Natural killer cell (primary cell): ENCODE results near the gene VWF. TPM values are rescaled to one million over a fixed set of nuclear protein-coding genes. Genes with fewer than 3 reads are reported as not detected.
"Not testable (repeated sequence)": the region's sequence is repeated elsewhere in the genome, so short reads cannot be mapped to it uniquely, and the experiment has no call there.

Experiments used
- ATAC-seq, 3 donors: fragments of 150-1000 bp in 2 of 3; fragments of 200-7000 bp in 1 of 3; cut with Tn5 transposase; 1 replicate in 1 of 3; 2 replicates in 2 of 3; pipeline ENCODE4 v1.10.0; 2021; ENCODE audit warnings: mild to moderate bottlenecking in 2 of 3, moderate library complexity in 2 of 3
- DNase-seq, 2 donors: peaks; one replicate each; pipeline versions ENCODE4 v3.0.0 to v3.0.0-alpha.2; 2013 to 2021; ENCODE audit warnings: mixed read lengths in 1 of 2
- H3K27ac ChIP-seq: one replicate; pipeline ENCODE4 v1.5.1; 2013; ENCODE audit warnings: mild to moderate bottlenecking, low read length
- H3K27me3 ChIP-seq: one replicate; pipeline ENCODE4 v1.6.1; 2013; ENCODE audit warnings: low read length; ENCODE audit not compliant: control insufficient read depth, insufficient read depth
- H3K36me3 ChIP-seq: one replicate; pipeline ENCODE4 v1.6.1; 2013; ENCODE audit warnings: low read length; ENCODE audit not compliant: control insufficient read depth, insufficient read depth
- H3K4me1 ChIP-seq: one replicate; pipeline ENCODE4 v1.6.1; 2013; ENCODE audit warnings: low read length; ENCODE audit not compliant: control insufficient read depth, insufficient read depth
- H3K4me3 ChIP-seq: one replicate; pipeline ENCODE4 v1.5.1; 2013; ENCODE audit warnings: low read length
- H3K9me3 ChIP-seq: one replicate; pipeline ENCODE4 v1.6.1; 2013; ENCODE audit warnings: low read length; ENCODE audit not compliant: control insufficient read depth, insufficient read depth
- H3K27ac Mint-ChIP-seq, 2 donors: one replicate each; pipeline ENCODE4 v1.8.0; 2022; ENCODE audit warnings: mild to moderate bottlenecking in 2 of 2, mixed read lengths in 2 of 2, moderate library complexity in 1 of 2
- H3K27me3 Mint-ChIP-seq, 2 donors: one replicate each; pipeline ENCODE4 v1.8.0; 2022; ENCODE audit warnings: low read depth in 2 of 2, mixed read lengths in 2 of 2
- H3K36me3 Mint-ChIP-seq: one replicate; pipeline ENCODE4 v1.8.0; 2022; ENCODE audit warnings: mixed read lengths
- H3K4me1 Mint-ChIP-seq, 2 donors: one replicate each; pipeline ENCODE4 v1.8.0; 2022; ENCODE audit warnings: mixed read lengths in 2 of 2
- H3K4me3 Mint-ChIP-seq: one replicate; pipeline ENCODE4 v1.8.0; 2022; ENCODE audit warnings: mild to moderate bottlenecking, moderate library complexity, mixed read lengths
- H3K9me3 Mint-ChIP-seq, 2 donors: one replicate each; pipeline ENCODE4 v1.8.0; 2022; ENCODE audit warnings: mixed read lengths in 2 of 2
- CTCF ChIP-seq: fragments of 200-600 bp; IDR thresholded peaks from one replicate; pipeline ENCODE4 v1.8.0; 2022; ENCODE audit warnings: antibody characterized with exemption
- WGBS: methylation state at CpG from one replicate; pipeline ENCODE4 v1.1.7; 2013; ENCODE audit warnings: missing lambda C conversion rate; ENCODE audit not compliant: insufficient coverage; 5-methylcytosine and 5-hydroxymethylcytosine counted together
- intact Hi-C: fragments of 100-400 bp; cut with micrococcal nuclease; formaldehyde crosslinking; loops from one replicate; pipeline ENCODE4 v1.14.2; 2022
- total RNA-seq, 4 donors: library from RNA; stranded (reverse); fragments of 120-200 nt in 1 of 4; gene quantifications; one replicate each; pipeline versions ENCODE4 v1.2.3 to v1.2.4, GENCODE V29; 2013 to 2022

VWF gene
- total RNA-seq, 3 donors from 2014 or later (not counting 1 experiment from before 2014, with no cell fraction given) = 0.14 to 0.95 (median 0.71) TPM

GRCh38 chr12:6165395-6165794 lies 40.9 kb upstream of the VWF start:
- 93% methylated on average over 2 of the region's 2 CpGs for WGBS
- H3K36me3 ChIP-seq = no peaks in the 10 kb centered on the region
- Mint-ChIP-seq H3K27ac (no peak overlapping the region), H3K27me3 (peaks cover 3 to 6% of the 10 kb centered on the region in 2 donors), H3K9me3 (no peaks in the 10 kb centered on the region), H3K4me3 (no peak overlapping the region), H3K36me3 (no peaks in the 10 kb centered on the region), H3K4me1 (peaks cover 10 to 19% of the 10 kb centered on the region in 2 donors)
- peaks cover 23% of the 10 kb centered on the region for H3K4me1 ChIP-seq
- DNase-seq (no peak), ATAC-seq (no peak)
- no peak for TF ChIP-seq CTCF
- H3K27me3 ChIP-seq = no peaks in the 10 kb centered on the region
- H3K4me3 ChIP-seq = no peak overlapping the region
- no peak overlapping the region for H3K27ac ChIP-seq
- no peaks in the 10 kb centered on the region for H3K9me3 ChIP-seq
- intact Hi-C loops = loop anchor here (10.0 kb wide), 1 partner anchor 91 kb away; no protein-coding TSS in a partner anchor

- Histone ChIP-seq H3K4me3 (no peak overlapping the region), H3K4me1 (peaks cover 18% of the 10 kb centered on the region), H3K36me3 (no peaks in the 10 kb centered on the region), H3K9me3 (no peaks in the 10 kb centered on the region), H3K27me3 (no peaks in the 10 kb centered on the region), H3K27ac (no peak overlapping the region)
- Mint-ChIP-seq H3K27ac (no peak overlapping the region), H3K27me3 (peaks cover 8 to 11% of the 10 kb centered on the region in 2 donors), H3K4me3 (no peak overlapping the region), H3K4me1 (peaks cover 10 to 23% of the 10 kb centered on the region in 2 donors), H3K9me3 (no peaks in the 10 kb centered on the region), H3K36me3 (no peaks in the 10 kb centered on the region)
- intact Hi-C loops = loop anchor here (10.0 kb wide), 1 partner anchor 89 kb away; no protein-coding TSS in a partner anchor
- TF ChIP-seq CTCF = no peak
- 82% methylated on average over 8 of the region's 8 CpGs for WGBS
- ATAC-seq = no peak
- DNase-seq = no peak
These were observed 39.1 kb upstream of the VWF start for GRCh38 chr12:6163416-6164060.

GRCh38 chr12:6161124-6161882 lies 36.8 kb upstream of the VWF start:
- no peak overlapping the region for H3K4me3 ChIP-seq
- Mint-ChIP-seq H3K27me3 (peaks cover 11 to 16% of the 10 kb centered on the region in 2 donors), H3K27ac (no peak overlapping the region), H3K4me1 (peaks cover 0 to 6% of the 10 kb centered on the region in 2 donors), H3K9me3 (no peaks in the 10 kb centered on the region), H3K4me3 (no peak overlapping the region), H3K36me3 (no peaks in the 10 kb centered on the region)
- H3K4me1 ChIP-seq = no peaks in the 10 kb centered on the region
- intact Hi-C loops = loop anchor here (10.0 kb wide), 1 partner anchor 87 kb away; no protein-coding TSS in a partner anchor
- H3K36me3 ChIP-seq = no peaks in the 10 kb centered on the region
- 71% methylated on average over 16 of the region's 16 CpGs for WGBS
- DNase-seq (no peak), ATAC-seq (no peak)
- H3K27ac ChIP-seq = no peak overlapping the region
- TF ChIP-seq CTCF = no peak
- H3K9me3 ChIP-seq = no peaks in the 10 kb centered on the region
- H3K27me3 ChIP-seq = no peaks in the 10 kb centered on the region

- H3K9me3 Mint-ChIP-seq, H3K4me1 Mint-ChIP-seq, H3K27ac ChIP-seq, H3K4me3 Mint-ChIP-seq, H3K4me3 ChIP-seq, H3K4me1 ChIP-seq, H3K27me3 ChIP-seq, ATAC-seq, DNase-seq, H3K9me3 ChIP-seq, H3K36me3 Mint-ChIP-seq, H3K27ac Mint-ChIP-seq, H3K36me3 ChIP-seq: not testable (repeated sequence)
- intact Hi-C loops = loop anchor here (10.0 kb wide), 1 partner anchor 85 kb away; no protein-coding TSS in a partner anchor
- 51% methylated on average over 19 of the region's 19 CpGs for WGBS
- H3K27me3 Mint-ChIP-seq = peaks cover 14 to 16% of the 10 kb centered on the region in 2 donors
These were observed 35.7 kb upstream of the VWF start for GRCh38 chr12:6160049-6160649.

GRCh38 chr12:6159166-6160011 lies 34.9 kb upstream of the VWF start:
- intact Hi-C loops = loop anchor here (10.0 kb wide), 1 partner anchor 85 kb away; no protein-coding TSS in a partner anchor

More at GRCh38 chr12:6159166-6160011, 34.9 kb upstream of the VWF start:
- H3K27me3 ChIP-seq, H3K9me3 ChIP-seq, H3K27ac ChIP-seq, H3K4me1 ChIP-seq, ATAC-seq, H3K36me3 ChIP-seq, H3K4me1 Mint-ChIP-seq, DNase-seq, H3K9me3 Mint-ChIP-seq, H3K4me3 Mint-ChIP-seq, H3K36me3 Mint-ChIP-seq, H3K4me3 ChIP-seq, H3K27ac Mint-ChIP-seq: not testable (repeated sequence)
- WGBS = 96% methylated on average over 50 of the region's 50 CpGs
- H3K27me3 Mint-ChIP-seq = peaks cover 18 to 21% of the 10 kb centered on the region in 2 donors
